ENCODE data around the gene MAF.

The MAF gene

GRCh38 chr16:79582789-79583188 is 17.7 kb downstream of the MAF start:
- no peak overlapping the region for H3K4me3 ChIP-seq (ENCODE audit: low read depth in 1 of 2, low read length in 2 of 2)
- no peak overlapping the region for H3K27ac ChIP-seq (ENCODE audit: low read length)
- no peaks in the 10 kb centered on the region for H3K9me3 ChIP-seq (ENCODE audit: control insufficient read depth in 1 of 2, low read length in 2 of 2)
- H3K4me1 ChIP-seq (ENCODE audit: control insufficient read depth in 1 of 2, insufficient read depth in 2 of 2, low read length in 2 of 2) = no peaks in the 10 kb centered on the region
- H3K36me3 ChIP-seq (ENCODE audit: control insufficient read depth in 1 of 2, insufficient read depth in 2 of 2, low read length in 2 of 2) = no peaks in the 10 kb centered on the region
- H3K27me3 ChIP-seq (ENCODE audit: low read depth, low read length) = no peaks in the 10 kb centered on the region

GRCh38 chr16:79580453-79581191 is 19.9 kb downstream of the MAF start:
- no peaks in the 10 kb centered on the region for H3K9me3 ChIP-seq (ENCODE audit: control insufficient read depth in 1 of 2, low read length in 2 of 2)
- H3K36me3 ChIP-seq (ENCODE audit: control insufficient read depth in 1 of 2, insufficient read depth in 2 of 2, low read length in 2 of 2) = no peaks in the 10 kb centered on the region
- H3K4me1 ChIP-seq (ENCODE audit: control insufficient read depth in 1 of 2, insufficient read depth in 2 of 2, low read length in 2 of 2) = no peaks in the 10 kb centered on the region
- H3K4me3 ChIP-seq (ENCODE audit: low read depth in 1 of 2, low read length in 2 of 2) = no peak overlapping the region
- H3K27ac ChIP-seq (ENCODE audit: low read length) = no peak overlapping the region
- H3K27me3 ChIP-seq (ENCODE audit: low read depth, low read length) = no peaks in the 10 kb centered on the region

- H3K4me1 ChIP-seq (ENCODE audit: control insufficient read depth in 1 of 2, insufficient read depth in 2 of 2, low read length in 2 of 2) = no peaks in the 10 kb centered on the region
- no peaks in the 10 kb centered on the region for H3K36me3 ChIP-seq (ENCODE audit: control insufficient read depth in 1 of 2, insufficient read depth in 2 of 2, low read length in 2 of 2)
- no peak overlapping the region for H3K4me3 ChIP-seq (ENCODE audit: low read depth in 1 of 2, low read length in 2 of 2)
- no peak overlapping the region for H3K27ac ChIP-seq (ENCODE audit: low read length)
- H3K9me3 ChIP-seq (ENCODE audit: control insufficient read depth in 1 of 2, low read length in 2 of 2) = no peaks in the 10 kb centered on the region
- no peaks in the 10 kb centered on the region for H3K27me3 ChIP-seq (ENCODE audit: low read depth, low read length)
Observed at GRCh38 chr16:79576602-79577001, 23.9 kb downstream of the MAF start.

- no peaks in the 10 kb centered on the region for H3K36me3 ChIP-seq (ENCODE audit: control insufficient read depth in 1 of 2, insufficient read depth in 2 of 2, low read length in 2 of 2)
- H3K27me3 ChIP-seq (ENCODE audit: low read depth, low read length) = no peaks in the 10 kb centered on the region
- no peaks in the 10 kb centered on the region for H3K9me3 ChIP-seq (ENCODE audit: control insufficient read depth in 1 of 2, low read length in 2 of 2)
- H3K27ac ChIP-seq (ENCODE audit: low read length) = no peak overlapping the region
- H3K4me1 ChIP-seq (ENCODE audit: control insufficient read depth in 1 of 2, insufficient read depth in 2 of 2, low read length in 2 of 2) = no peaks in the 10 kb centered on the region
- no peak overlapping the region for H3K4me3 ChIP-seq (ENCODE audit: low read depth in 1 of 2, low read length in 2 of 2)
Observed at GRCh38 chr16:79573884-79574283, 26.7 kb downstream of the MAF start.

GRCh38 chr16:79573071-79573470 is 27.5 kb downstream of the MAF start:
- H3K9me3 ChIP-seq (ENCODE audit: control insufficient read depth in 1 of 2, low read length in 2 of 2) = no peaks in the 10 kb centered on the region
- no peaks in the 10 kb centered on the region for H3K36me3 ChIP-seq (ENCODE audit: control insufficient read depth in 1 of 2, insufficient read depth in 2 of 2, low read length in 2 of 2)
- H3K27me3 ChIP-seq (ENCODE audit: low read depth, low read length) = no peaks in the 10 kb centered on the region
- no peaks in the 10 kb centered on the region for H3K4me1 ChIP-seq (ENCODE audit: control insufficient read depth in 1 of 2, insufficient read depth in 2 of 2, low read length in 2 of 2)
- no peak overlapping the region for H3K4me3 ChIP-seq (ENCODE audit: low read depth in 1 of 2, low read length in 2 of 2)
- H3K27ac ChIP-seq (ENCODE audit: low read length) = no peak overlapping the region

GRCh38 chr16:79571903-79572535 is 28.5 kb downstream of the MAF start:
- Histone ChIP-seq H3K27me3 (ENCODE audit: low read depth, low read length) (no peaks in the 10 kb centered on the region), H3K9me3 (ENCODE audit: control insufficient read depth in 1 of 2, low read length in 2 of 2) (no peaks in the 10 kb centered on the region), H3K36me3 (ENCODE audit: control insufficient read depth in 1 of 2, insufficient read depth in 2 of 2, low read length in 2 of 2) (no peaks in the 10 kb centered on the region), H3K4me1 (ENCODE audit: control insufficient read depth in 1 of 2, insufficient read depth in 2 of 2, low read length in 2 of 2) (no peaks in the 10 kb centered on the region), H3K4me3 (ENCODE audit: low read depth in 1 of 2, low read length in 2 of 2) (no peak overlapping the region), H3K27ac (ENCODE audit: low read length) (no peak overlapping the region)

- Histone ChIP-seq H3K4me1 (ENCODE audit: control insufficient read depth in 1 of 2, insufficient read depth in 2 of 2, low read length in 2 of 2) (no peaks in the 10 kb centered on the region), H3K27ac (ENCODE audit: low read length) (no peak overlapping the region), H3K4me3 (ENCODE audit: low read depth in 1 of 2, low read length in 2 of 2) (peak overlapping the region in 1 of 2 donors; percentile 40), H3K36me3 (ENCODE audit: control insufficient read depth in 1 of 2, insufficient read depth in 2 of 2, low read length in 2 of 2) (no peaks in the 10 kb centered on the region), H3K9me3 (ENCODE audit: control insufficient read depth in 1 of 2, low read length in 2 of 2) (no peaks in the 10 kb centered on the region), H3K27me3 (ENCODE audit: low read depth, low read length) (no peaks in the 10 kb centered on the region)
Observed at GRCh38 chr16:79571065-79571902, 29.3 kb downstream of the MAF start.

- Histone ChIP-seq H3K9me3 (ENCODE audit: control insufficient read depth in 1 of 2, low read length in 2 of 2) (no peaks in the 10 kb centered on the region), H3K4me3 (ENCODE audit: low read depth in 1 of 2, low read length in 2 of 2) (no peak overlapping the region), H3K27ac (ENCODE audit: low read length) (no peak overlapping the region), H3K4me1 (ENCODE audit: control insufficient read depth in 1 of 2, insufficient read depth in 2 of 2, low read length in 2 of 2) (no peaks in the 10 kb centered on the region), H3K27me3 (ENCODE audit: low read depth, low read length) (no peaks in the 10 kb centered on the region), H3K36me3 (ENCODE audit: control insufficient read depth in 1 of 2, insufficient read depth in 2 of 2, low read length in 2 of 2) (no peaks in the 10 kb centered on the region)
Observed at GRCh38 chr16:79564671-79565107, 35.8 kb downstream of the MAF start.

- Histone ChIP-seq H3K9me3 (ENCODE audit: control insufficient read depth in 1 of 2, low read length in 2 of 2) (no peaks in the 10 kb centered on the region), H3K4me3 (ENCODE audit: low read depth in 1 of 2, low read length in 2 of 2) (no peak overlapping the region), H3K27ac (ENCODE audit: low read length) (no peak overlapping the region), H3K27me3 (ENCODE audit: low read depth, low read length) (no peaks in the 10 kb centered on the region), H3K4me1 (ENCODE audit: control insufficient read depth in 1 of 2, insufficient read depth in 2 of 2, low read length in 2 of 2) (no peaks in the 10 kb centered on the region), H3K36me3 (ENCODE audit: control insufficient read depth in 1 of 2, insufficient read depth in 2 of 2, low read length in 2 of 2) (no peaks in the 10 kb centered on the region)
Observed at GRCh38 chr16:79563921-79564320, 36.6 kb downstream of the MAF start.

GRCh38 chr16:79562166-79562823 is 38.2 kb downstream of the MAF start:
- Histone ChIP-seq H3K27me3 (ENCODE audit: low read depth, low read length) (no peaks in the 10 kb centered on the region), H3K4me1 (ENCODE audit: control insufficient read depth in 1 of 2, insufficient read depth in 2 of 2, low read length in 2 of 2) (no peaks in the 10 kb centered on the region), H3K27ac (ENCODE audit: low read length) (no peak overlapping the region), H3K9me3 (ENCODE audit: control insufficient read depth in 1 of 2, low read length in 2 of 2) (no peaks in the 10 kb centered on the region), H3K36me3 (ENCODE audit: control insufficient read depth in 1 of 2, insufficient read depth in 2 of 2, low read length in 2 of 2) (no peaks in the 10 kb centered on the region), H3K4me3 (ENCODE audit: low read depth in 1 of 2, low read length in 2 of 2) (no peak overlapping the region)

GRCh38 chr16:79561729-79562128 is 38.8 kb downstream of the MAF start:
- Histone ChIP-seq H3K36me3 (ENCODE audit: control insufficient read depth in 1 of 2, insufficient read depth in 2 of 2, low read length in 2 of 2) (no peaks in the 10 kb centered on the region), H3K27me3 (ENCODE audit: low read depth, low read length) (no peaks in the 10 kb centered on the region), H3K9me3 (ENCODE audit: control insufficient read depth in 1 of 2, low read length in 2 of 2) (no peaks in the 10 kb centered on the region), H3K4me1 (ENCODE audit: control insufficient read depth in 1 of 2, insufficient read depth in 2 of 2, low read length in 2 of 2) (no peaks in the 10 kb centered on the region), H3K4me3 (ENCODE audit: low read depth in 1 of 2, low read length in 2 of 2) (no peak overlapping the region), H3K27ac (ENCODE audit: low read length) (no peak overlapping the region)

All from muscle layer of duodenum (tissue), 2 donors.